Activated naive CD4-positive, alpha-beta T cell (primary cell): ENCODE results near the gene GBX1.

Experiments
- DNase-seq, 4 experiments: peaks; one replicate each; lab custom pipeline; 2025; lab: John Stamatoyannopoulos, UW

The GBX1 gene

DNA sequence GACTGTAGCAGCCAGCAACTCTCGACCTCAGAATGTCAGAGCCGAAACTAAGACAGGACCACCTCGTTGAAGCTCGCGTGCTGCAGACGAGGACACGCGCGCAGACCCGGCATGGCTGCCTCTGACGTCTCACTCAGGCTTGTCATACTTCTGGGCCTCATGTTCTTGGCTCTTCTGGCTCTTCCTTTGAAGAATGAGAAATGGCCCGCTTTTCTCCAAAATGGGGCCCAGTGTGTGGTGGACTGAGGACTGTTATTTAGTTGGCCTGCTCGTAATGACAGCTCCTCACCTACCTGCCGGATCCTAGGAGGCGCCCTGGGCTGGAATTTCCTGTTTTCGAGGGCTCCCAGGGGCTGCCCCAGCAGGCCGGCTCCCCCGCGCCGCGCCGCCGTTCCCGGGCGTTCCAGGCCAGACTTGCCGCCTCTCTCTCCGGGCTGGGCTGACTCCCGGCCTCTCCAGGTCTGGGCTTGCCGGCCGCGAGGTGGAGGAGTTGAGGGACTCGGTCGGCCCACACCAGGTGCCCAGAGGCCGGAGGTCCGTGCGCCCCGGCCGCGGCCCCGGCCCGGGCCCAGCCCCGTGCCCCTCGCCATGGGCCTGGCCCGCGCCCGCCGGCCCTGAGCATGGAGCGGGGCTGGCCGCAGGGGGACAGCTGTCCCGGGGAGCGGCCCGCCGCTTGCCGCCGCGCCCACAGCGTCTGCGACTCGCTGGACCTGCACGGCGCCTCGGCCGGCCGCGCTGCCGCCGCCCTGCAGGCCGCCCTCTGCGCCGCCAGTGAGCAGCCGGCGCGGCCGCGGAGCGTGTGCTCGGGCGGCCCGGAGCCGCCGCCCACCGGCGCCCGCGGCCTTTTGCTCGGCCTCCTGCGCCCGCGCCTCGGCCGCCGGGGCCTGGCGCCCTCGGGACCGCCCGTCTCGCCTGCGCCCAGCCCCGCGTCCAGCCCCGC lies 53.1 kb downstream of the GBX1 start:
- no peak for DNase-seq

DNA sequence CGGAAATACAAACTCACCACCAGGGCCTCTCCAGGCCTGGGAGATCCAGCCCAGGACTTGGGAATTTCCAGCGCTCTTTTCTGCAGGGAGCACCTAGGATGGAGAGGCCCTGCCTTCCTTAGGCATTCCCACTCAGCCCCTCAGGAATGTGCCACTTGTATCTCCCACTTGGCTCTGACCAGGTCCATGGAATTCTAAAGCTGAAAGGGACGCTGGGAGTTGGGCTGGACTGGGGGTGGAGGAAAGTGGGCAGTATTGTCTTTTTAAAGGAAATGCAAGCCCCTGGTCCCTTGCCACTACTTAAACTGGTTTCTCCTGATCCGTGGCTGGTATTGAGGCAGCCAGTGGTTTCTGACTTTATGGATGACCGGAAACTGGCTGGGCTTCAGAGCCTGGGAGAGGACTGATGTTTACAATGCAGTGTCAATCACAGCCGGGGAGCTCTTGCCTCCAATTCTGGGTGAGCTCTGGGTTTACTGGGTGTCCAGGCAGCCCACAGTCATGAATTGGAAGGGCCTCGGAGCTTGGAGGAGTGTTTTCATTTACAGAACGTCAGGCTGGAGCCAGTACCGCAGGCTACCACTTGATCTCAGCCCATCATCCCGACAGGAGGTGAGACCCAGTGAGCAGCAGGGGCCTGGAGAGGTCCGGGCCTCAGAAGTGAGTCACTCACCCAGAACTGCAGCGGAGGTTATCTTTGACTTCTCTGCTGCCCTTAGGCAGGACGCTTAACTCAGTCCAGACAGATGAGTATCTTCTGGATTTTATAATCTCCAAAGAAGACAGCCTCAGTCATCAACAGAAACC lies 53.9 kb downstream of the GBX1 start:
- no peak for DNase-seq

DNA sequence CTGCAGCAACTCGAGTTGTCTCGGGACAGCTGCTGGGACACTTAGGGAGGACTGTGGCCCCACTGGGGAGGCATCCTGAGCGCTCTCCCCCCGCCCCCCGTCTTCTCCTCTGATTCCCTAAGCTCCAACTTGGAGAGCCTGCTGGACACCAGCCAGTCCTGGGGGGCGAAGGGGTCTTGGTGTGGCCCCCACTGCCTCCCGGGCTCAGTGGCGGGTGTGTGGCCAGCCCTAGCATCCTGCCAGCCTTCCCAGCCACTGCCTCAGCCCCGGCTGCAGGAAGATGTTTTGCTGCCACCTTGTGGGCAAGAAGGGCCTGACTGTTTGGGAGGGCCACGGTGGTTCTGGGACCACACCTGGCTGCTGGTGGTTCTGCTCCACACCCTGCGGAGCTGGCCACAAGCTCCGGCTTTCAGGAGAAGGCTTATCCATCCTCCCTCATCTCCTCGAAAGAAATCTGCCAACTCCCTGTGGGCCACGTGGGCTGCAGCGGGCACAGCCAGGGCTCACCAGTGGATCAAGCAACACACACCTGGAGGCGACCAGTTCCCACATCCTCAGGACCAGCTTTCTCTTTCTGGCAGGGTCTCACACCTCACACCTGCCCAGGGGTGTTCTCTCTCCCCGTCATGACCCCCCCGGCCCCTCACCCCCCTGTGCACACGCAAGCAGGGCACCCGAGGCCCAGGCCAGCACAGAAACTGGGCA lies 56.4 kb downstream of the GBX1 start:
- peak; percentile 26 to 67 (median 52) for DNase-seq

- DNase-seq = no peak
Observed at GRCh38 chr7:151110236-151110940, 57.1 kb downstream of the GBX1 start.

GRCh38 chr7:151109094-151110048 lies 58.1 kb downstream of the GBX1 start:
- DNase-seq = no peak

DNA sequence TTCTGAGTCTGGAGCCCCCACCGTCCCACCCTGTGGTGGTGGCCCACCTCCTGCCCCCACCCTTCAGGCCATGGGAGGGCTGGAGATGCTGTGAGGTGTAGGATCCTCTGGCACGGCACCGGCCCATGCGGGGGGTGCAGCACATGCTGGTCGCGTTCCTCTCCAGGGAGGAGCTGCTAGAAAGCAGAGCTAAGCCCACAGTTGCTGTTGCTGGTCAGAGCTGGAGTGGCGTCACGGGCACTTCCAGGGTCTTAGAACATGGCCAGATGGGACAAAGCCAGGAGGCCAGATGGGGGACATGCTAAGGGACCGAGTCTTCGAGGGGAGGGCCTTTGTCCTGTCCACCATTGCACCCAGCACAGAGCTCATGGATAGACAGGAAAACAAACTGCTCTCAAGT lies 59.6 kb downstream of the GBX1 start:
- DNase-seq = no peak

DNA sequence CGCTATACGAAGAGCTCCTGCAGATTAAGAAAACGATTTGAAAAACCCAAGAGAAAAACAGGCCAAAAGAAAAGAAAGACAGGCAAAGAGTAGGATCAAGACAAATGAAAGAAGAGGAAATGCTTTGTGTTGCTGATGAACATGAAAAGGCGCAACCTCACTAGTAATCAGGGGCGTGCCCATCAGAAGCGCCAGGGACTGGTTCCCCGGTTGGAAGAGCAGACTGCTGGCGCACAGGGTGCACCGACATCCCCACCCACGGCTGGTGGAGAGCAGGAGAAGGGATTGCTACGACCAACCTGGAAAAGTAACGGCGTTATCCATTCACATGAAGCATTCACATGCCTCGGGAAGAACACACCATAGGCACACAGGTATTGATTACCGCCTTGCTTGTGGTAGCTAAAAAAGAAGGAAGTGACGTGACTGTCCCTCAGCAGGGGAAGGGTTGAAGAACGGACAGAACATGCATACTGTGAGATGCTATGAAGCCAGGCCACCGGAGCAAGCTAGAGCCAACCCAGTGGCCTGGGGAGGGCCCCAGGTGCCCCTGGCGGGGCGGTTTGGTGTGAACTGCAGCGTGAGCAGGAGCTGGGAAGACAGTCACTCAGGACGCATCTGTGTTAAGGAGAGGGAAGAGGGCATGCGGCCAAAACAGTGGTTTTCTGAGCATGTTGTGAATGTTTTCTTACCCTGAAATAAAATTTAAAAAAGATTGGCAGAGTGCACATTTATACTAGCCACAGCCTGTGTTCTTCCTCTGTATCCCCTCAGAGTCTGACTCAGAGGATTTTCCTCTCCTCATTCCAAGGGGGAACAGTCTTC lies 62.9 kb downstream of the GBX1 start:
- no peak for DNase-seq

DNA sequence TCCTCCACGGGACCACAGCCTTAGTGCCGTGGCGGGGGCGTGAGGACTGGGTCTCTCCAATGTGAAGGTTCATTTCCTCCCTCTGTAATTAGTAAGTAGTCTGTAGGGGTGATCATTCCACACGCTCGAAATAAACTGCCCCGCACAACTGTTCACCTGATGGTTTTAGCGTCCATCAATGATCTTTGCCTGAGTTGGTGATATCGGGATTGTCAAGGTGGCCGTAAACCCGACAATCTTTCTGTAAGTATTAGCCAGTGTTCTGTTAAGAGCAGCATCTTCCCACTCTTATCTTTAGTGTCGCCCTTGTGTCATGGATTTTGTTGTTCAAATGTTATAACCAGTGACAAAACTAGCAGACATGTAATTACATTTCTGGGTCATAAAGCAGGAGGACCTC lies 63.5 kb downstream of the GBX1 start:
- DNase-seq = no peak

DNA sequence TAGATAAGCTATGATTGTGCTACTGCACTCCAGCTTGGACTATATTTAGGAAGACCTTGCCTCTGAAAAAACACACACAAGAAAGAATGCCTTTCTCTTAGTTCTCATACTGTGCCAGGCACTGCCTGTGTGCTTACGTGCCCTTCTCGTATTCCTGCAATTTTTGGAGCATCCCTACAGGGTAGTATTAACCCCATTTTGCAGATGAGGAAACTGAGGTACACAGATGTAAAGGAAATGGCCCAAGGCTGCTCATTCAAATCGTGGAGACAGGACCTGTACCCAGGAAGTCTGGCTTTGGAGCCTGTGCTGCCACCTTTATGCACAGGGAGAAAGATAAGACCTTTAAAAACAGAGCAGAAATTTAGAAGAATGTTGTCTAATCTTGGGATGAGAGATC lies 64.5 kb downstream of the GBX1 start:
- DNase-seq = no peak

DNA sequence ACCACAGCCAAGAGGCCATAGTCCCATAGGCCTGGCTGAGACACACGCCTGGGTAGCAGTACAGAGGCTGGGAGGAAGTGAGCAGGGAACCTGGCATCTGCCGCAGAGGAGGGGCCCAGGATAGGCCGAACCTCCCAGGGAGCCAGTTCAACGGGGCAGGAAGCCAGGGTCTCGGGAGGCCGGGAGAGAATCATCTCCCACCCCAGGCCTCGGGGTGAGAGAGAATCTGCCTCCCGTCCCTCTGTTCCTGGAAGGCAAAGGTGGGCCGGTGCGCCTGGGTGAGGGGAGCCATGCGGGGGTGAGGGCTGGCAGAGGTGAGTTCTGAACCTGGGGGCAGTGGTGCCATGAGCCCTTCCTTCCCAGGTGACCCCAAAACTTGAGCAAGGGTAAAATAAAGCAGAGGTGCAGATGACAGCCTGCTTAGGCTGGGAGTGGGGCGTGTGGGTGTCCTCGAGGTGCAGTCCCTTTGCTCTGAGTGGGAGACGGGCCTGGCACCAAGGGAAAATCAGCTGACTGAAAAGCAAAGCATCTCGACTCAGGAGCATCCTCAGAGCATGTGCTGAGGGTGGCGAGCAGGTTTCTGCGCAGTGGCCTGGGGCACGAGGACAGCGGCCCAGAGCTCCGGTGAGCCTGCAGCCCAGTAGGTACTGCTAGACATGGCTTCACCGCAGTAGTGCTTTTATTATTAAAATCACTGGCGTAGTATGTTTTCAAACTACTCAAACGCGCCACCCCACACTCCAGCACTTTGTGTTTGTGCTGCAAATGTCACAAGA lies 65.7 kb downstream of the GBX1 start:
- DNase-seq = no peak

GRCh38 chr7:151100921-151101320 lies 66.6 kb downstream of the GBX1 start:
- no peak for DNase-seq

DNA sequence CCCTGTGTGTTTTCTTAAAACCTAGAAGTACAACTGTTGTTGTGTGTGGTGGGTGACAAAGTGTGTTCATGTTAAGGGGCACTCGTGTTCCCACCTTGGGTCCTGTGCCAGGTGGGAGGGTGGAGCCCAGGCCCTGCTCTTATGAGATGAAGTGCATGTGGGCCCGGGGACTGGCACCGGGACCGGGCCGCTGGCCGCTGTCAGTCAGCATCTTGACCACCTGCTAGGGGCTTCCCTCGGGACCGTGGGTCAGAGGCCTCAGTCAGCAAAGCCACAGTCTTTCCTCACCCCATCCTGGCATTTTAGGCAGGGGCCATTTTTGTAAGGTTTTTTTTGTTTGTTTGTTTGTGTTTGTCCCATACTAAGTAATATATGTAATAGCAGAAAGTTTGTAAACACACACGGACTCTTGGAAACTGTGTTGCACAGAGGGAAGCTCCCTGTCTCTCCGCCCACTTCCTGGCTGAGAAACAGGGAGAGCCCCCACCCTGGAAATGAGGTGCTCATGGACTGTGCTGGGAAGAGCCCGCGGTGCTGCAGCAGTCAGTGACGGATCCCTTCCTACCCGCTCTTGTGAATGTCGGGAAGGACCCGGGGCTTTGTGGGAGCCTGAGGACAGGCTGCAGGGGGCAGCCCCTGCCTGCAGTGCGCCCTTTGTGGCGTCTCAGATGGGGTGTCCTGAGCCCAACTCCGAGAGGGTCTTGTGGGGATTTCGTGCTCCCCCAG lies 67.8 kb downstream of the GBX1 start:
- DNase-seq = no peak
